NCI-H2171 (cell line): ENCODE results near the gene MAG.

Experiments used
- DNase-seq: peaks from one replicate; lab custom pipeline; 2025; lab: John Stamatoyannopoulos, UW

The MAG gene

GRCh38 chr19:35299523-35300338 lies 7.8 kb downstream of the MAG start:
- no peak for DNase-seq

- DNase-seq = no peak
These were observed 8.3 kb downstream of the MAG start for GRCh38 chr19:35300339-35300649.

- no peak for DNase-seq
These were observed 10.0 kb downstream of the MAG start for GRCh38 chr19:35301961-35302360.

GRCh38 chr19:35302446-35302845 lies 10.5 kb downstream of the MAG start:
- no peak for DNase-seq

- no peak for DNase-seq
These were observed 11.5 kb downstream of the MAG start for GRCh38 chr19:35303357-35303915.

GRCh38 chr19:35304036-35304435 lies 12.1 kb downstream of the MAG start:
- DNase-seq = no peak

GRCh38 chr19:35305181-35305580 lies 13.2 kb downstream of the MAG start:
- no peak for DNase-seq

GRCh38 chr19:35306473-35307246 lies 14.7 kb downstream of the MAG start:
- no peak for DNase-seq

GRCh38 chr19:35307931-35308330 lies 16.0 kb downstream of the MAG start:
- no peak for DNase-seq

GRCh38 chr19:35308910-35309309 lies 16.9 kb downstream of the MAG start:
- no peak for DNase-seq

GRCh38 chr19:35309481-35310279 lies 17.7 kb downstream of the MAG start:
- no peak for DNase-seq

- DNase-seq = no peak
These were observed 18.4 kb downstream of the MAG start for GRCh38 chr19:35310331-35310730.

- no peak for DNase-seq
These were observed 19.0 kb downstream of the MAG start for GRCh38 chr19:35310811-35311465.

- no peak for DNase-seq
These were observed 20.1 kb downstream of the MAG start for GRCh38 chr19:35311901-35312665.

- no peak for DNase-seq
These were observed 21.6 kb downstream of the MAG start for GRCh38 chr19:35313587-35313986.

GRCh38 chr19:35314031-35314430 lies 22.1 kb downstream of the MAG start:
- DNase-seq = no peak

- DNase-seq = no peak
These were observed 23.0 kb downstream of the MAG start for GRCh38 chr19:35314858-35315470.

- DNase-seq = no peak
These were observed 23.9 kb downstream of the MAG start for GRCh38 chr19:35315883-35316282.

GRCh38 chr19:35316560-35316959 lies 24.6 kb downstream of the MAG start:
- DNase-seq = no peak

GRCh38 chr19:35317464-35318043 lies 25.6 kb downstream of the MAG start:
- DNase-seq = no peak
